SK-N-SH treated with all-trans-retinoic acid at 6 μM for 48 hours (cell line): ENCODE results near the gene GATAD2A.

Experiments used
- ATAC-seq: fragments of 200-7000 bp; cut with Tn5 transposase; 3 replicates; pipeline ENCODE4 v1.9.1; 2020; ENCODE audit warnings: mild to moderate bottlenecking, moderate library complexity
- ARNTL ChIP-seq: fragments of 450-650 bp; formaldehyde crosslinking; IDR thresholded peaks from 2 replicates; pipeline ENCODE4 v1.5.0; 2020; ENCODE audit warnings: low read depth, mild to moderate bottlenecking, moderate library complexity, borderline replicate concordance
- BACH2 ChIP-seq: fragments of 250-450 bp; sonication (Bioruptor Pico); IDR thresholded peaks from 2 replicates; pipeline ENCODE4 v1.9.0; 2021; ENCODE audit warnings: mild to moderate bottlenecking, borderline replicate concordance
- CREB5 ChIP-seq: fragments of 250-450 bp; sonication (Bioruptor Pico); IDR thresholded peaks from 2 replicates; pipeline ENCODE4 v1.5.1; 2020; ENCODE audit warnings: low read depth, mild to moderate bottlenecking, moderate library complexity
- CSDC2 ChIP-seq: fragments of 250-450 bp; sonication (Bioruptor Pico); IDR thresholded peaks from 2 replicates; pipeline ENCODE4 v1.5.0; 2020; ENCODE audit warnings: mild to moderate bottlenecking, moderate library complexity
- CSRNP3 ChIP-seq: fragments of 250-450 bp; sonication (Bioruptor Pico); IDR thresholded peaks from 2 replicates; pipeline ENCODE4 v1.5.1; 2021; ENCODE audit warnings: mild to moderate bottlenecking, moderate library complexity
- ESRRG ChIP-seq: fragments of 250-450 bp; sonication (Bioruptor Pico); IDR thresholded peaks from 2 replicates; pipeline ENCODE4 v1.6.1; 2021; ENCODE audit warnings: mild to moderate bottlenecking
- GLIS3 ChIP-seq: fragments of 250-450 bp; sonication (Bioruptor Pico); IDR thresholded peaks from 2 replicates; pipeline ENCODE4 v1.5.0; 2020; ENCODE audit warnings: mild to moderate bottlenecking, moderate library complexity
- ISL1 ChIP-seq: fragments of 250-450 bp; sonication (Bioruptor Pico); IDR thresholded peaks from 2 replicates; pipeline ENCODE4 v2.1.2; 2022; ENCODE audit warnings: mild to moderate bottlenecking, moderate library complexity
- OSR1 ChIP-seq: fragments of 250-450 bp; sonication (Bioruptor Pico); IDR thresholded peaks from 2 replicates; pipeline ENCODE4 v1.8.0; 2022; ENCODE audit warnings: moderate library complexity, mild to moderate bottlenecking, inconsistent platforms
- RARB ChIP-seq: fragments of 250-450 bp; sonication (Bioruptor Pico); IDR thresholded peaks from 2 replicates; pipeline ENCODE4 v1.8.0; 2021; ENCODE audit warnings: mild to moderate bottlenecking, moderate library complexity
- SNAI2 ChIP-seq: fragments of 250-450 bp; sonication (Bioruptor Pico); IDR thresholded peaks from 2 replicates; pipeline ENCODE4 v1.5.0; 2020; ENCODE audit warnings: mild to moderate bottlenecking, moderate library complexity
- TOX ChIP-seq: fragments of 250-450 bp; sonication (Bioruptor Pico); IDR thresholded peaks from 2 replicates; pipeline ENCODE4 v1.8.0; 2021; ENCODE audit warnings: mild to moderate bottlenecking, moderate library complexity, borderline replicate concordance
- TSHZ2 ChIP-seq: fragments of 250-450 bp; sonication (Bioruptor Pico); IDR thresholded peaks from 2 replicates; pipeline ENCODE4 v1.5.0; 2020; ENCODE audit warnings: mild to moderate bottlenecking, moderate library complexity
- ZFP3 ChIP-seq: fragments of 250-450 bp; sonication (Bioruptor Pico); IDR thresholded peaks from 2 replicates; pipeline ENCODE4 v1.5.0; 2020; ENCODE audit warnings: mild to moderate bottlenecking, moderate library complexity
- ZFP30 ChIP-seq: fragments of 450-650 bp; formaldehyde crosslinking; IDR thresholded peaks from 2 replicates; pipeline ENCODE4 v1.5.0; 2022; ENCODE audit warnings: mild to moderate bottlenecking, moderate library complexity
- ZNF70 ChIP-seq: fragments of 450-650 bp; formaldehyde crosslinking; IDR thresholded peaks from 2 replicates; pipeline ENCODE4 v1.5.0; 2020; ENCODE audit warnings: mild to moderate bottlenecking, moderate library complexity
- ZNF8 ChIP-seq: fragments of 450-650 bp; formaldehyde crosslinking; IDR thresholded peaks from 2 replicates; pipeline ENCODE4 v1.5.0; 2020; ENCODE audit warnings: mild to moderate bottlenecking, moderate library complexity
- TF ChIP-seq, protein P1 (sequence below): fragments of 250-450 bp; sonication (Bioruptor Pico); IDR thresholded peaks from 2 replicates; pipeline ENCODE4 v1.8.0; 2020; ENCODE audit warnings: mild to moderate bottlenecking, moderate library complexity, borderline replicate concordance

The GATAD2A gene

GRCh38 chr19:19493841-19494546 lies 88.5 kb downstream of the GATAD2A start:
- no peak for ATAC-seq
- TF ChIP-seq ZFP3 (CRISPR knock-in tag) (no peak), RARB (no peak), ARNTL (CRISPR knock-in tag) (no peak), CSDC2 (CRISPR knock-in tag) (no peak), ZFP30 (CRISPR knock-in tag) (no peak), GLIS3 (CRISPR knock-in tag) (no peak), TSHZ2 (CRISPR knock-in tag) (no peak), ZNF70 (CRISPR knock-in tag) (no peak), ESRRG (CRISPR knock-in tag) (no peak), BACH2 (CRISPR knock-in tag) (no peak), ZNF8 (no peak), ISL1 (CRISPR knock-in tag) (no peak)

DNA sequence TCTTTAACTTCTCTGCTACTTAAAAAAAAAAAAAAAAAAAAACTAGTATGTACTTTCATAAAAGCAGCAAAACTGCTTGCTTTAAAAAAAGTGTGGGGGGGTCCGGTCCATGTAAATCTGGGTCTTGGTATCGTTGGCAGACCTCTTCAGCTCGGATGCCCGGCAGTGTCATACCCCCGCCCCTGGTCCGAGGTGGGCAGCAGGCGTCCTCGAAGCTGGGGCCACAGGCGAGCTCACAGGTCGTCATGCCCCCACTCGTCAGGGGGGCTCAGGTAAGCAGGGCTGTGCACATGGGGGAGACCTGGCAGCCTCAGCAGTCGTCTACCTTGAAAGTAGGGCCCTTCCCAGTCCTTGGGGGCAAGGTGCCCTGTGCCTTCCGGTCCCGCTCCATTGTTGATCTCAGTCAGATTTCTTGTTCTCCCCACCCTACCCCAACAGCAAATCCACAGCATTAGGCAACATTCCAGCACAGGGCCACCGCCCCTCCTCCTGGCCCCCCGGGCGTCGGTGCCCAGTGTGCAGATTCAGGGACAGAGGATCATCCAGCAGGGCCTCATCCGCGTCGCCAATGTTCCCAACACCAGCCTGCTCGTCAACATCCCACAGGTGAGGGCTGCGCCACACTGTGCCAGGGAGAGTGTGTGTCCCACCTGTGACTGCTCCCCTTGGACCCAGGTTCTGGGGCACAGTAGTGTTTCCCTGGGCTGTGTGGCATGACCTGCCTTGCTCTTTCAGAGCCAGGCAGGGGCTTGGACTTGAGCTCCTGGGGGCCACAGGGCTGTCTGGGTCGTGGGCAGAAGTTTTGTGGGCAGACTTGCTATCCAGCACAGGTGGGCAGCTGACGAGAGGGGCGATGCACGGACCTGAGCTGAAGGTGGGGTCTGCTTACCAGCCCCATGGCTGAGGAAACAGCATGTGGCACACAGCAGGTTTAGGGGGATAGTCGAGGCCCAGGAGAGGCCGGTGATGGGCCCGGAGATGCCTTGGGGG lies 90.4 kb downstream of the GATAD2A start:
- TF ChIP-seq TSHZ2 (CRISPR knock-in tag) (no peak), TOX (no peak), ZFP3 (CRISPR knock-in tag) (no peak), CREB5 (CRISPR knock-in tag) (no peak), CSDC2 (CRISPR knock-in tag) (no peak), ZFP30 (CRISPR knock-in tag) (no peak), SNAI2 (CRISPR knock-in tag) (no peak), ESRRG (CRISPR knock-in tag) (no peak), ZNF8 (no peak), OSR1 (CRISPR knock-in tag) (no peak), ARNTL (CRISPR knock-in tag) (no peak), ZNF70 (CRISPR knock-in tag) (no peak), GLIS3 (CRISPR knock-in tag) (no peak), CSRNP3 (CRISPR knock-in tag) (no peak)
- TF ChIP-seq, protein P1, sequence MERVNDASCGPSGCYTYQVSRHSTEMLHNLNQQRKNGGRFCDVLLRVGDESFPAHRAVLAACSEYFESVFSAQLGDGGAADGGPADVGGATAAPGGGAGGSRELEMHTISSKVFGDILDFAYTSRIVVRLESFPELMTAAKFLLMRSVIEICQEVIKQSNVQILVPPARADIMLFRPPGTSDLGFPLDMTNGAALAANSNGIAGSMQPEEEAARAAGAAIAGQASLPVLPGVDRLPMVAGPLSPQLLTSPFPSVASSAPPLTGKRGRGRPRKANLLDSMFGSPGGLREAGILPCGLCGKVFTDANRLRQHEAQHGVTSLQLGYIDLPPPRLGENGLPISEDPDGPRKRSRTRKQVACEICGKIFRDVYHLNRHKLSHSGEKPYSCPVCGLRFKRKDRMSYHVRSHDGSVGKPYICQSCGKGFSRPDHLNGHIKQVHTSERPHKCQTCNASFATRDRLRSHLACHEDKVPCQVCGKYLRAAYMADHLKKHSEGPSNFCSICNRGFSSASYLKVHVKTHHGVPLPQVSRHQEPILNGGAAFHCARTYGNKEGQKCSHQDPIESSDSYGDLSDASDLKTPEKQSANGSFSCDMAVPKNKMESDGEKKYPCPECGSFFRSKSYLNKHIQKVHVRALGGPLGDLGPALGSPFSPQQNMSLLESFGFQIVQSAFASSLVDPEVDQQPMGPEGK (CRISPR knock-in tag): no peak
- no peak for ATAC-seq
